Measurements from ENCODE around the gene OAT. TPM values are rescaled to one million over a fixed set of nuclear protein-coding genes. Genes with fewer than 3 reads are reported as not detected.

Gene OAT
- polyA plus RNA-seq, 3 donors, result 19.9 to 89.0 (median 46.4) TPM

GRCh38 chr10:124348801-124349200, 69.9 kb downstream of the OAT start:
- no peak overlapping the region for H3K27ac ChIP-seq (ENCODE audit: low read depth, low read length)
- WGBS, 3 donors, result 73 to 85% (median 75%) methylated on average over 8 of the region's 8 CpGs

GRCh38 chr10:124347956-124348355, 70.8 kb downstream of the OAT start:
- 87 to 92% (median 88%) methylated on average over 13 of the region's 13 CpGs for WGBS, 3 donors
- H3K27ac ChIP-seq (ENCODE audit: low read depth, low read length), result no peak overlapping the region

Other genes with a start within 250 kb of the OAT start
- not detected for gene NKX1-2, start 31.1 kb upstream of the OAT start, polyA plus RNA-seq
- 10 to 100 TPM in 2 of 3 donors, 1 to 10 TPM in 1; 5.5 to 21.6 (median 14.3) TPM for gene LHPP, start 42.9 kb upstream of the OAT start, polyA plus RNA-seq

Data from adipose tissue (tissue), 3 donors.